Measurements from ENCODE around the gene PHB1.

GRCh38 chr17:49404906-49405305 lies 9.8 kb downstream of the PHB1 start:
- TF ChIP-seq CTCF (IDR thresholded peaks at IDR 0.05) = no peak
- no peak for TF ChIP-seq EP300 (IDR thresholded peaks at IDR 0.05)
- no peak for TF ChIP-seq POLR2A (IDR thresholded peaks at IDR 0.05)
